Activated T-helper 1 cell treated with anti-CD3 and anti-CD28 coated beads, Interleukin-12 subunit alpha, Interleukin-12 subunit beta, Interleukin-2, Interleukin-4 antibody, amounts not matched to agents 30 ng/mL and 10 ng/mL and 1 ng/mL, durations not matched to agents 14 hours and 24 hours and 36 hours (primary cell): Measurements from ENCODE around the gene TMCO1. TPM values are rescaled to one million over a fixed set of nuclear protein-coding genes. Genes with fewer than 3 reads are reported as not detected.
"Not testable (repeated sequence)": the region's sequence is repeated elsewhere in the genome, so short reads cannot be mapped to it uniquely, and the experiment has no call there.

ENCODE experiments used
- DNase-seq: peaks from one replicate; pipeline ENCODE4 v3.0.0; 2021; ENCODE audit warnings: low spot score
- H3K27ac Mint-ChIP-seq: one replicate; pipeline ENCODE4 v1.8.0; 2021; ENCODE audit warnings: mild to moderate bottlenecking, mixed read lengths
- H3K27me3 Mint-ChIP-seq: one replicate; pipeline ENCODE4 v1.8.0; 2022; ENCODE audit warnings: mild to moderate bottlenecking, moderate library complexity, mixed read lengths; ENCODE audit not compliant: insufficient read depth
- H3K36me3 Mint-ChIP-seq: one replicate; pipeline ENCODE4 v1.8.0; 2021; ENCODE audit warnings: low read depth, mixed read lengths
- H3K4me1 Mint-ChIP-seq: one replicate; pipeline ENCODE4 v1.8.0; 2021; ENCODE audit warnings: low read depth, mixed read lengths
- H3K4me3 Mint-ChIP-seq: one replicate; pipeline ENCODE4 v1.8.0; 2021; ENCODE audit warnings: mild to moderate bottlenecking, moderate library complexity, mixed read lengths
- H3K9me3 Mint-ChIP-seq: one replicate; pipeline ENCODE4 v1.8.0; 2021; ENCODE audit warnings: mixed read lengths
- intact Hi-C: fragments of 100-400 bp; cut with micrococcal nuclease; formaldehyde crosslinking; loops from one replicate; pipeline ENCODE4 v1.15.1; 2024
- total RNA-seq: library from RNA; stranded (reverse); gene quantifications from 2 replicates; pipeline ENCODE4 v1.2.3, GENCODE V29; 2022

TMCO1 gene
- total RNA-seq, 1 donor from 2014 or later = 102 TPM

DNA sequence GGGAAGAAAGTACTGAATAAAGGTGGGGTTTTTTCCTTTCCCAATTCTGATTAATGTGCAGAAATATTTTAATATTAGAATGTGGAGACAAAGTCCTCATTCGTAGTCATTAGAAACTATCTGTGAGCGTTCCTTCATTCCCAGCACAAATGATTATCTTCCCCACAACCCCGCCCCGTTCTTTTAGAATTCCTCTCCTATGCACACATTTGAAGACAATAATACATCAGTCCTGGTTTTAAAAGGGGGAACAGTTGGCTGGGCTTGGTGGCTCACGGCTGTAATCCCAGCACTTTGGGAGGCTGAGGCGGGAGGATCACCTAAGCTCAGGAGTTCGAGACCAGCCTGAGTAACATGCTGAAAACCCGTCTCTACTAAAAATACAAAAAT is 71.2 kb downstream of the TMCO1 start:
- H3K36me3 Mint-ChIP-seq = peaks cover 18% of the 10 kb centered on the region
- DNase-seq = no peak
- intact Hi-C loops = loop anchor here (1.0 to 5.0 kb wide), 2 partner anchors 96 to 385 kb away; no protein-coding TSS in a partner anchor
- H3K4me3 Mint-ChIP-seq = peak overlapping the region; percentile 95
- H3K27ac Mint-ChIP-seq = peak overlapping the region; percentile 97
- H3K9me3 Mint-ChIP-seq = no peaks in the 10 kb centered on the region
- peaks cover 20% of the 10 kb centered on the region for H3K4me1 Mint-ChIP-seq
- peaks cover 2% of the 10 kb centered on the region for H3K27me3 Mint-ChIP-seq

DNA sequence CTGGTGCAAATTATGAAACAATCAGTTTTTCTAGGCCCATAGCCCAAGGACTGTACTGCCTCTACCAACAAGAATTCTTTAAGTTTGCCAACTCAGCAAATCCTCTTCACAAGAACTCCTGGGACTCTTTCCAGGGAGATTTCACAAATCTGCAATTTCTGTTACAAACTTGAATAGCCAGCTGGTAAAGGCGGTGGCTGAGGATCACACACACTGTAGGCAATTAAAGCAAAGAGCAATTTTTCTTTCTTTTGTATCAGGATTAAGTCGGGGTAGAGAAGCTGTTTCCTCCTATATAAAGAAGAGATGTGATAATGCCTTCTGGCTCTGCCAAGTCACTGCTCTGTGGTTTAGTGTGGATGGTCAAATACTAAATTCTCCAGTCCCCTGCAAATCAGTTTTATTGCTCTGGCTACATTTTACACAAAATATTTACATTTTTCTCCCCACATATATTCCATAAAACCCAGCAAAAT is 72.0 kb downstream of the TMCO1 start:
- no peak overlapping the region for H3K27ac Mint-ChIP-seq

DNA sequence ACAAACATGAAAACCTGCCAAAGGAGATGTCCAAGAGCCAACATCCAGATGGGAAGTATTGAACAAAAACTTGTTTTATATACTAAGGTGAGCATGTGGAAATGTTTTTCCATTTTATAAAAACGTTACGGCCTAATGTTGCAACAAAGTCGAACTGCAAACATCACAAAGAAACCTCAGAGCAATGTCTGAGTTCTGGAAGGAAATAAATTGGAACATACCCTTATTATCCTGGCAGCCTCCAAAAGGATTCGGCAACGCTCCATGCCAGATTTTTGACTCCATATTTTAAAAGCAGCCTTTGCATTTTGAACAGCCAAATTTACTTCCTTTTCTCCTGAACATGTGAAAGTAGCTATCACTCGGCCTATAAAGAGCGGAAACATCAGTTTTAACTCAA is 73.6 kb downstream of the TMCO1 start:
- H3K27me3 Mint-ChIP-seq = no peaks in the 10 kb centered on the region
- peaks cover 35% of the 10 kb centered on the region for H3K36me3 Mint-ChIP-seq
- intact Hi-C loops = loop anchor here (5.0 kb wide), 1 partner anchor 387 kb away; no protein-coding TSS in a partner anchor
- H3K9me3 Mint-ChIP-seq = no peaks in the 10 kb centered on the region
- H3K27ac Mint-ChIP-seq = no peak overlapping the region
- no peak overlapping the region for H3K4me3 Mint-ChIP-seq
- no peak for DNase-seq
- peaks cover 35% of the 10 kb centered on the region for H3K4me1 Mint-ChIP-seq

More for the DNA sequence above, 72.0 kb downstream of the TMCO1 start:
- intact Hi-C loops = loop anchor here (1.0 to 5.0 kb wide), 2 partner anchors 95 to 386 kb away; no protein-coding TSS in a partner anchor
- H3K9me3 Mint-ChIP-seq = no peaks in the 10 kb centered on the region
- no peaks in the 10 kb centered on the region for H3K27me3 Mint-ChIP-seq
- peaks cover 26% of the 10 kb centered on the region for H3K4me1 Mint-ChIP-seq
- H3K36me3 Mint-ChIP-seq = peaks cover 26% of the 10 kb centered on the region
- no peak for DNase-seq
- peak overlapping the region; percentile 76 for H3K4me3 Mint-ChIP-seq

- H3K27ac Mint-ChIP-seq = no peak overlapping the region
- intact Hi-C loops = no loop called here
- peaks cover 61% of the 10 kb centered on the region for H3K36me3 Mint-ChIP-seq
- H3K9me3 Mint-ChIP-seq = peaks cover 7% of the 10 kb centered on the region
- H3K4me3 Mint-ChIP-seq = no peak overlapping the region
- no peaks in the 10 kb centered on the region for H3K27me3 Mint-ChIP-seq
- H3K4me1 Mint-ChIP-seq = peaks cover 38% of the 10 kb centered on the region
- no peak for DNase-seq
These were observed 80.6 kb downstream of the TMCO1 start for GRCh38 chr1:165688046-165688445.

GRCh38 chr1:165686971-165687433 is 81.7 kb downstream of the TMCO1 start:
- Mint-ChIP-seq H3K27ac (peak overlapping the region; percentile 77), H3K36me3 (peaks cover 65% of the 10 kb centered on the region), H3K4me3 (no peak overlapping the region), H3K9me3 (peaks cover 7% of the 10 kb centered on the region), H3K4me1 (peaks cover 35% of the 10 kb centered on the region), H3K27me3 (no peaks in the 10 kb centered on the region)
- intact Hi-C loops = no loop called here
- no peak for DNase-seq

DNA sequence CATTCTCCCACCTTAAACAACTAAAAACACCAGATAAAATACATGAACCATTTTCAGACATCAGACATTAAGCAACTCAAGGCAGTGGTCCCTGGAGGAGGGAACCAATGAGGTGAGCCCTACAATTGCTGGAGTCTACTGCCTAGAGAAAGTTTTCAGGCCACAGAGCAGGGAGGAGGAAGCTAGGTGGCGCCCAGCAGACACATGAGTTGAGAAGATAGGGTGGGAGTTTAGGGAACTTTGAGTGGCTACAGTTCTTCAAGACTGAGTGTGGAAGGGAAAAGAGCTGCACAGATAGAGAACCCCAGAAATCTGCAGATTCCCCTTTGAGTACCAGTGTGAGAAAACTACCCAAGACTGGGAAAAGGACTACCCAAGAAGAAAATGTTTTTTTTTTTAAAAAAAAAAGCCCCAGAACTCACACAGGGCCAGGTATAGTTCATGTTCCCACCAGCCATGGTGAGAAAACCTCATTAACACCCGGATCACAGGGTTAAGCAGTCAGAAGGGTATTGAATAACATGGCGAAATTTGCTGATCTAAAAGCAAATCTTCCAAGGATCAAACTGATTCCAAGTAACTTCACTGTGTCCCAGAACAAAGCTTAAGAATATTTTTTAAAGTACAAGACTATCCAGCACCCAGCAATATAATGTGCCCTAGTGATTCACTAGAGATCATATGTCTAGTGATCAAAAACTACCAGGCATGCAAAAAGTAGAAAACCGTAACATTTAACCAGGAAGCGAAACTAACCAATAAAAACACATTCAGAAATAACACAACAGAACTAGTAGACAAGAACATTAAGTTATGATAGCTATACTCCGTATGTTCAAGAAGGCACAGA is 82.3 kb downstream of the TMCO1 start:
- no peak for DNase-seq
- Mint-ChIP-seq H3K36me3 (peaks cover 65% of the 10 kb centered on the region), H3K27me3 (no peaks in the 10 kb centered on the region), H3K9me3 (peaks cover 7% of the 10 kb centered on the region), H3K27ac (peak overlapping the region; percentile 77), H3K4me1 (peaks cover 29% of the 10 kb centered on the region), H3K4me3 (no peak overlapping the region)
- intact Hi-C loops = no loop called here

- Mint-ChIP-seq H3K36me3 (peaks cover 72% of the 10 kb centered on the region), H3K4me1 (peaks cover 29% of the 10 kb centered on the region), H3K27ac (no peak overlapping the region), H3K4me3 (no peak overlapping the region), H3K9me3 (peaks cover 7% of the 10 kb centered on the region), H3K27me3 (no peaks in the 10 kb centered on the region)
- no peak for DNase-seq
- intact Hi-C loops = no loop called here
These were observed 84.7 kb downstream of the TMCO1 start for GRCh38 chr1:165683848-165684485.

DNA sequence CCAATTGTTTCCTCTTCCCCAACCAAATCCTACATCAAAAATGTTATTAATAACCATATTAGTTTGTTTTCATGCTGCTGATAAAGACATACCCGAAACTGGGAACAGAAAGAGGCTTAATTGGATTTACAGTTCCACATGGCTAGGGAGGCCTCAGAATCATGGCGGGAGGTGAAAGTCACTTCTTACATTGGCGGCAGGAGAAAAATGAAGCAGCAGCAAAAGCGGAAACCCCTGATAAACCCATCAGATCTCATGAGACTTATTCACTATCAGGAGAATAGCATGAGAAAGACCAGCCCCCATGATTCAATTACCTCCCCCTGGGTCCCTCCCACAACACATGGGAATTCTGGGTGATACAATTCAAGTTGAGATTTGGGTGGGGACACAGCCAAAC is 87.9 kb downstream of the TMCO1 start:
- H3K4me3 Mint-ChIP-seq, H3K27ac Mint-ChIP-seq, H3K9me3 Mint-ChIP-seq, H3K27me3 Mint-ChIP-seq, intact Hi-C loops, DNase-seq: not testable (repeated sequence)
- Mint-ChIP-seq H3K36me3 (peaks cover 65% of the 10 kb centered on the region), H3K4me1 (peaks cover 29% of the 10 kb centered on the region)

GRCh38 chr1:165680303-165680702 is 88.4 kb downstream of the TMCO1 start:
- no peaks in the 10 kb centered on the region for H3K27me3 Mint-ChIP-seq
- intact Hi-C loops = no loop called here
- H3K9me3 Mint-ChIP-seq = no peaks in the 10 kb centered on the region
- no peak overlapping the region for H3K27ac Mint-ChIP-seq
- H3K36me3 Mint-ChIP-seq = peaks cover 66% of the 10 kb centered on the region
- no peak for DNase-seq
- H3K4me3 Mint-ChIP-seq = no peak overlapping the region
- peaks cover 32% of the 10 kb centered on the region for H3K4me1 Mint-ChIP-seq

DNA sequence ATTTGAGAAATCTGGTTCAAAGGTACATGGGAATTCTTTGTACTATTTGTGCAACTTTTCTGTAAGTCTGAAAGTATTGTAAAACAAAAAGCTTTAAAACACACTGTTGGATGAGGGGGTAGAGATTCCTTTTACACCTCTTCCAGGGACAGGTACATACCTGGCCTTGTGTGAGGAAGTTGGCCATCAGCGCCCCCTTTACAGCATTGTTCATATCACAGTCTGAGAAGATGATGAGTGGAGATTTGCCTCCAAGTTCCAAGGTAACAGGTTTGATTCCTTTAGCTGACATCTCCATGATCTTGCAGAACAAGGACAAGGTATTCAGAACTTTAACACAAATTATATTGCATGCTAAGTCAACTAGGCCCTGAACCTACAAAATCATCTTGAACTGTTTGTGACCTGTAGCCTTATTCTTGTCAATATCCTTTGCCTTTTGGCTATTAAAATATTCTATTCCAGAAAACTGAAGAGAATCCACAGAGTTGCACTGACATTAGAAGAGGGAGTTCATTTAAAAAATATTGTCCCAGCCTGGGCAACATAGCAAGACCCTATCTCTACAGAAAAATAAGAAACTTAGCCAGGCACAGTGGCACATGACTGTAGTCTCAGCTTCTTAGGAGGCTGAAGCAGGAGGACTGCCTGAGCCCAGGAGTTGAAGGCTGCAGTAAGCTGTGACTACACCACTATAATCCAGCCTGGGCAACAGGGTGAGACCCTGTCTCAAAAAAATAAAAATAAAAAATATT is 89.2 kb downstream of the TMCO1 start:
- Mint-ChIP-seq H3K27me3 (no peaks in the 10 kb centered on the region), H3K9me3 (no peaks in the 10 kb centered on the region), H3K4me1 (peaks cover 27% of the 10 kb centered on the region), H3K27ac (no peak overlapping the region), H3K36me3 (peaks cover 62% of the 10 kb centered on the region), H3K4me3 (no peak overlapping the region)
- intact Hi-C loops = no loop called here
- no peak for DNase-seq

DNA sequence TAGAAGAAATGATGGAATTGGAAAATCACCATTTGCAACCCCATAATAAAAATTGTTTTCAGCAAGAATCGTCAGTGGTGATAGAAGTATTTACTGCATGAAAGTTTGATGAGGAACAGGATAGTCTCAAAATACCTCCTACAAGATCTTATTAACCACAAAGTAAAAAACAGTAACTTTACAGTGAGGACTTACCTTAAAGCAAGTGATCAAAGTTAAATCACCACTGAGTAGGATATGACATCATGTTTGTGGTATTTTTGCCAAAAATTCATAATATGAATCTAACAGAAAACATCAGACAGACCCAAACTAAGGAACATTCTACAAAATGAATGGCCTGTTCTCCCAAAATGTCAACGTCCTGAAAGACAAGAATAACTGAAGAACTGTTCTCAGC is 90.2 kb downstream of the TMCO1 start:
- H3K9me3 Mint-ChIP-seq = no peaks in the 10 kb centered on the region
- intact Hi-C loops = no loop called here
- H3K4me1 Mint-ChIP-seq = peaks cover 21% of the 10 kb centered on the region
- DNase-seq = no peak
- H3K4me3 Mint-ChIP-seq = no peak overlapping the region
- H3K27me3 Mint-ChIP-seq = no peaks in the 10 kb centered on the region
- peaks cover 56% of the 10 kb centered on the region for H3K36me3 Mint-ChIP-seq
- H3K27ac Mint-ChIP-seq = no peak overlapping the region
